NCI-H1048 (cell line): ENCODE measurements around the gene TMBIM1.
"Not testable (repeated sequence)": the region's sequence is repeated elsewhere in the genome, so short reads cannot be mapped to it uniquely, and the experiment has no call there.

Experiments used
- DNase-seq: peaks from one replicate; lab custom pipeline; 2025; lab: John Stamatoyannopoulos, UW

Gene TMBIM1

GRCh38 chr2:218318241-218318640, 25.9 kb upstream of the TMBIM1 start:
- no peak for DNase-seq

DNA sequence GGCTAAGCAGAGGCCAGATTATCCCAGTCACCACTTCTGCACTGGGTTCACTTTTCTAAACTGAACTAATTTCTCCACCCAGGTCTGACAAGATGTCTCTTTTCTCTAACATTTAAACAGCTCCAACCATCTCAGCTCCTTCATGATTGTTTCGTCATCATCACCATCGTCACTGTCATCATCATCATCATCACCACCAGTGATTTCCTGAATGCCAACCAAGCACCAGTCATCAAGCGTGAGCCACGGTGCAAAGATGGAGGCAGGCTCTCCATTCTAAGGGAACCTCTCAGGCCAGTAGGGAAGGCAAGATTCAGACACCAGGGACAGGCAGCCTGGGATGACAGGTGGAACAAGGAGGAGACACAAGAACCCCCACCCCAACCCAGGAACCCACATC, 25.5 kb upstream of the TMBIM1 start:
- no peak for DNase-seq

DNA sequence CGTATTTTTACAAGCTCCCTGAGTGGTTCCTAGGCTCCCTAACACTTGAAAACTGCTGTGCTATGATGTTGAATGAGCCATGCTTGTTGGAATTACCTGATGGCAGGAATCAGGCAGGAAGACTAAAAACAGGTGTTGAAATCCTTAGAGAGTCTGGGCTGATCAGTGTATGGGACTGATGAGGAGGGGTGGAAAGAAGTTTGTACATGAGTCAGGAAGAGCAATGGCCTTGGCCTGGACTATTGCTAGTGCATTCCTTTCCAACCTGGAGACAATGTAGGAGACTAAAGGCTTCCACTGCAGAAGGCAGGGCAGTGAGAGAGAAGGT, 25.0 kb upstream of the TMBIM1 start:
- DNase-seq, result no peak

- DNase-seq, result no peak
Observed at GRCh38 chr2:218315397-218315796, 23.1 kb upstream of the TMBIM1 start.

- not testable (repeated sequence) for DNase-seq
Observed at GRCh38 chr2:218314764-218315163, 22.5 kb upstream of the TMBIM1 start.

- no peak for DNase-seq
Observed at GRCh38 chr2:218313356-218313755, 21.1 kb upstream of the TMBIM1 start.

- no peak for DNase-seq
Observed at GRCh38 chr2:218312267-218312756, 20.0 kb upstream of the TMBIM1 start.

DNA sequence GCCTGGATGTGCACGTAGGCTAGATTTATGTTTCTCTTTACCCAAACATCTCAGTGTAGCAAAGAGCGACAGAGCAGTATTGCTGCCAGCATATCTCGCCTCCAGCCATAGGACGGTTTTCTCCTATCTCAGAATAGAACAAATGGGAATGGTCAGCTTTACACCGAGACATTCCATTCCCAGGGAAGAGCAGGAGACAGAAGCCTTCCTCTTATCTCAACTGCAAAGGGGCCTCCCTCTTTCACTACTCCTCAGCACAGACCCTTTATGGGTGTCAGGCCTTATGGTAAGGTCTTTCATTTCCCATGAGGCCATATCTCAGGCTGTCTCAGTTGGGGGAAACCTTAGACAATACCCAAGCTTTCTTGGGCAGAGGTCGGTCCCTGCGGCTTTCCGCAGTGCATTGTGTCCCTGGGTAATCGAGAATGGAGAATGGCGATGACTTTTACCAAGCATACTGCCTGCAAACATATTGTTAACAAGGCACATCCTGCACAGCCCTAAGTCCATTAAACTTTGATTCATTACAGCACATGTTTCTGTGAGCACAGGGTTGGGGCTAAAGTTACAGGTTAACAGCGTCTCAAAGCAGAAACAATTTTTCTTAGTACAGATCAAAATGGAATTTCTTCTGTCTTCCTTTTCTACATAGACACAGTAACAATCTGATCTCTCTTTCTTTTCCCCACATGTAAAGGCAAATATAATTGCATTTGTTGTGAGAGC, 19.4 kb upstream of the TMBIM1 start:
- DNase-seq, result not testable (repeated sequence)

GRCh38 chr2:218310853-218311540, 18.7 kb upstream of the TMBIM1 start:
- DNase-seq, result no peak

- DNase-seq, result no peak
Observed at GRCh38 chr2:218307415-218308090, 15.2 kb upstream of the TMBIM1 start.

DNA sequence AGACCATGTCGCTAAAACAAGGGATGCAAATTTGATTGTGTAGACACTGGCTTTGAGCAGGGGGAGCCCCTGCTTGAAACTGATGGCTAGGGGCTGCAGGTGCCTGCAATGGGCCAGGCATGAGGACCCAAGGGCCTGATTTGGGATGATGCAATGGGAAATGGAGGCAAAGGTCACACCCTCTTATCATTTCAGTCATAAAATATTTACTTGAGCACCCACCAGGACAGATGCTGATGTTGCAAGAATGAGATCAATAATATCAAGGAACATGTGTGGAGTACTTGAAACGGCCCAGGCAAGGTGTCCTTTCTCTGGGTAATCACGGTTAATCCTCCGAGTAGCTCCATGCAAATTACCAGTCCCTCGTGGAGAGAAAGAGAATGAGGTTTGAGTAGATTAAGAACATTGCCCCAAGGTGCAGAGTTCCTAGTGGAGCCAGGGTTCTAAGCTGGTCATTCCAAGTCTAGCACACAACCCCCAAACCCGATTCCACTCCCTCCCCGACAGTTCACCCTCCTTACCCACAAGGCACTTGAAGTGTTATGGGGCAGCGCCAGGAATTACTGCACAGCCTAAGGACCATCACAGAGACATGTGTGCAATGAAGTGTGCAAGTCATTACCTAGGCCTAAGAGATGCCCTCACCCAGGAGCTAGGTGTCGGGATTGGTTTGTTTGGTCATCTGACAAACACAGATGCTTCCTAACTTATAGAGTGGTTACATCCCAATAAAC, 14.0 kb upstream of the TMBIM1 start:
- no peak for DNase-seq

DNA sequence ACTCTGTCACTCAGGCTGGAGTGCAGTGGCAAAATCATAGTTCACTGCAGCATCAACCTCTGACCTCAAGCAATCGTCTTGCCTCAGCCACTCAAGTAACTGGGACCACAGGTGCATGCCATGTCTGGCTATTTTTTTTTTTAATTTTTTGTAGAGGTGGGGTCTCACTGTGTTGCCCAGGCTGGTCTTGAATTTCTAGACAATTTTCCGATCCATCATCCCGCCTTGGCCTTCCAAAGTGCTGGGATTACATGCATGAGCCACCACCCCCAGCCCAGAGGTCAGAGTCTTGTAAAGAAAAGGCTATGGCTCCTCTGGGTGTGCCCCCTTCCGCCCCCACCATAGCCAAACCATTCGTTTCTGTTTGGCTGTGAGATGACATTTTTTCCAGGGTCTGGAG, 13.1 kb upstream of the TMBIM1 start:
- no peak for DNase-seq

DNA sequence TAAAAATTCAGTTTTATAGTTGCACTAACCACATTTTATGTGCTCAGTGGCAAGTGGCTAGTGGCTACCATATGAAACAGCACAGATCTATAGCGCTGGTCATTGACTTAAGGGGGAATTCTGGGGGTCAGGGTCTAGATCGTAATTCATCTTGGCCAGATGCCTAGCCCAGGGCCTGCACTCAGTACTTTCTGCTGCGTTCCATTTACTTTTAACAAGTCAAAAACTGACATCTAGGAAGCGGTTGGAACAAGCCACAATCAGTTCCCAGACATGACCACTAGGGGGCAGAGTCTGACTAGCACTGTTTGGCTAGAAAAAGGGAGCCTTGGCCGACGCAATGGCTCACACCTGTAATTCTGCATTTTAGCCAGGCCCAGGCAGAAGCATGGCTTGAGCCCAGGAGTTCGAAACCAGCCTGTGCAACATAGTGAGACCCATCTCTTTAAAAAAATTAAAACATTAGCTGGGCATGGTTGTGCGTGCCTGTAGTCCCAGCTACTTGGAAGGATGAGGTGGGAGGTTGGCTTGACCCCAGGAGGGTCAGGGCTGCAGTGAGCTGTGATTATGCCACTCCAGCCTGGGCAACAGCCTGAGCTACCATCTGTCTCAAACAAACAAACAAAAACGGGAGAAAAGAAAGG, 9.0 kb upstream of the TMBIM1 start:
- DNase-seq, result peak; percentile 60

DNA sequence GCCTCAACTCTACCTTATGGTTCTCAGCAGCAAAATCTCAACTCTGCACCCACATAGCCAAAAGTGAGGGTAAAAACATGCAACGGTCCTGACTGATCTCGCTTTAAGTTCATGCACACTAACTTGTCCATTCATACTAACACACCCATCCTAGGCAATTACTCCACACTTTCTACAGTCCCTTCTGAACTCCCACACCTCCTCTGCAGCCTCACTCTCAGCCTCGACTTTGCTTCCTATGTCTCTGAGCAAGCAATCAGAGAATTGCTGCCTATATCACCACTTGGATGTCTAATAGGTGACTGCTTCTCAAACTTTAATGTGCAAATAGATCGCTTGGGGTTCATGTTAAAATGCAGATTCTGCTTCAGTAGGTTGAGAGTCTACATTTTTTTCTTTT, 7.8 kb upstream of the TMBIM1 start:
- no peak for DNase-seq

GRCh38 chr2:218298314-218298875, 6.1 kb upstream of the TMBIM1 start:
- no peak for DNase-seq

GRCh38 chr2:218296847-218297246, 4.5 kb upstream of the TMBIM1 start:
- no peak for DNase-seq

GRCh38 chr2:218296200-218296599, 3.9 kb upstream of the TMBIM1 start:
- no peak for DNase-seq

DNA sequence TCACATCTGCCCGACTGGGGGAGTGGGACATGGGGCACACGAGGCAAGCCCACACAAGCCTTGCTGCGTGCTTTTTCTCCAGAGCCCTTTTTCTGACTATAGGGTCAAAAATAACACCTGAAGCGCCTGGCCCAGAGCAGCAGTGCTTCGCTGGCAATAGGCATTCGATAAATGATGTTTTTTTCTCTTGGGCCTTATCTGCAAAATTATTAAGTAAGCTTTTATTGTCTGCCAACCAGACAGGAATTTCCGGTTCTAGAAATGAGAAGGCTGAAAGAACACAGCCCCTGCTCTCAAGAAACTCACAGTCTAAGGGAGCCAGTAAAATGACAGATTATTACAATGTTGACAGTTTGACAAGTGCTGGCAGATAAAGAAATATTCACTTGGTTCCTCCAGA, 2.7 kb upstream of the TMBIM1 start:
- DNase-seq, result no peak

DNA sequence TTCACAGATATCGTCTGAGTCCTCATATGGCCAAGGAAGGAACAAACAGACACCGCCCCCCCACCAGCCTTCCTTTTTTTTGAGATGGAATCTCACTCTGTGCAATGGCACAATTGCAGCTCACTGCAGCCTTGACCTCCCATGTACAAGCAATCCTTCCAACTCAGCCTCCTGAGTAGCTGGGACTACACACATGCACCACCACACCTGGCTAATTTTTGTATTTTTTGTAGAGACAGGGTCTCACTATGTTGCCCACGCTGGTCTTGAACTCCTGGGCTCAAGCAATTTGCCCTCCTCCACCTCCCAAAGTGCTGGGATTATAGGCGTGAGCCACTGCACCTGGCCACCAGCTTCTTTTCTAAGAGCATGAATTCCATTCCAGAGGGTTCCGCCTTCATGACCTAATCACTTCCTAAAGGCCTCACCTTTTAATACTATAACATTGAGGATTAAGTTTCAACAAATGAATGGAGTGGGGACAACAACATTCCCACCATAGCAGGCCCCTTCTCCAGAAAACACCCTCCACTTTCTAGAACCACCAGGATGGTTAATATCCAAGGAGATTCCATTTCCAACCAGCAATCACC, 2.2 kb upstream of the TMBIM1 start:
- no peak for DNase-seq

- DNase-seq, result no peak
Observed at GRCh38 chr2:218293715-218294429, 1.6 kb upstream of the TMBIM1 start.
